Measurements from ENCODE around the gene LMNA. TPM values are rescaled to one million over a fixed set of nuclear protein-coding genes. Genes with fewer than 3 reads are reported as not detected.
A peak's percentile ranks its signal among the peaks of the same experiment; 100 is the strongest.
"Not testable (repeated sequence)": the region's sequence is repeated elsewhere in the genome, so short reads cannot be mapped to it uniquely, and the experiment has no call there.

The LMNA gene
- total RNA-seq, 1 experiment from 2014 or later: 576 TPM

DNA sequence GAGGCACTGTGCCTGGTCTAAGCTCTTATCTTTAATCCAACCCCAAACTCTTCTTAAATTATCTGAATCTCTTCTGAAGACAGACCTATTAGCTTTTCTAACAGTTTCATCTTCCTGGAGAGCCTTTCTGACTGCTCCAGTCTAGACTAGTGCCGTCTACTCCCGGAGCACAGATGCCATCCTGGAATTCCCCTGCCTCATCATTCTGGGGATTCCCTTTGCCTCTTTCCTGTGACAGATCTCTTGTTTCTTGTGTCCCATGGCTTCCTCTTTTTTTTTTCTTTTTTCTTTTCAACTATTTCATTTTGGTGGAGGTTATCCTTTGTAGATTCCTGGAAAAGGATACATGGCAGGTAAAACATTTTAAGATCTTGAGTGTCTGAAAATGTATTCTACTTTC is 50.6 kb downstream of the LMNA start:
- DNase-seq (ENCODE audit: low read depth, low spot score): no peak
- in situ Hi-C loops (cut with HindIII; ENCODE audit: low pct_unique_long_range_greater_than_20kb, low sequenced_read_pairs): no loop called here

DNA sequence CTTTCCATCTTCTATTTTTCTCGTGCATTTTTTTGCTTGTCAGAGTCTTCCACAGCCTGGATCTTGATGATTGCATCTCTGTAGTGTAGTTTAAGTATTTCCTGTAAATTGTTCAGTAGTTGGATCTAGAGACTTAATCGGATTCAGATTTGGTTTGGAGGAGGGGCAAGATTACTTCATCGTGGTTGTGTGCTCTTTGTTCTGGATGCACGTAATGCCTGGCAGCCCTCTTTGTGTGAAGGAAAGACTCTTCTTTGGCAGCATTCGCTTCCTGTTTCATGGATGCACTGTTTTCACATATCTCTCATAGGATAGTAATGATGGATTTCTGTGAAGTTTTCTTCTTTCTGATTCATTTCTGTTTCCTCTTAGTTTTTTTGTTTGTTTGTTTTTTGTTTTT is 53.0 kb downstream of the LMNA start:
- DNase-seq (ENCODE audit: low read depth, low spot score): no peak
- in situ Hi-C loops (cut with HindIII; ENCODE audit: low pct_unique_long_range_greater_than_20kb, low sequenced_read_pairs): no loop called here

DNA sequence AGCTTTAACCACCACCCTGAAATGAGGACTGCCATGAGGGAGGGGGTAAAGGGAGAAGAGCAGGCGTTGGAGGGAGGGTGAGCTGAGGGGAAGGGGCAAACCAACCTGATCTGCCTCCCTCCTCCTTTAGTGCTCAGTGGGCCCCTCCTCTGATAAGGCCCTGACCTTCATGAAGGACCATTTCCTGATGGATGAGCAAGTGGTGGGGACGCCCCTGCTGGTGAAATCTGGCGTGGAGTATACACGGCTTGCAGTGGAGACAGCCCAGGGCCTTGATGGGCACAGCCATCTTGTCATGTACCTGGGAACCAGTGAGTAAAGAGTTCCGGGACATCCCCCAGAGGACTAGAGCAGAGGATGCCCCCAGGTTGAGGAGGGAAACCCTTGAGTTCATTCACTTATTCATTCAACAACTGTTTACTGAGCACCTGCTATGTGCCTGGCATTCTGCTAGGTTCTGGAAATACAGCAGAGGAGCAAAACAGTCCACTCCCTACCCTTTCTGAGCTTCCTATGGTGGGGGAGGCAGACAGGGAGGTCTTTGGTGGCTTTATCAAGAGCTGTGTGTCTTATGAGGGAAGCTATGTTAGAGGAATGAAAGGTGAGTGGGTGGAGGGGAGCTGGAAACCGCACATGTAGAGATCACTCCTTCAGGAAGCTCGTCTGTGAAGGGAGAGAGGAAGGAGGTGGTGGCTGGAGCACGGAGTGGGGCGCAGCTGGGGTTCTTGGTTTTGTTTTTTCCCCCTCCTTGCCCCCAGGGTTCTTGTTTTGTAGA is 58.4 kb downstream of the LMNA start:
- in situ Hi-C loops (cut with HindIII; ENCODE audit: low pct_unique_long_range_greater_than_20kb, low sequenced_read_pairs): no loop called here
- peak; percentile 43 for DNase-seq (ENCODE audit: low read depth, low spot score)

- in situ Hi-C loops (cut with HindIII; ENCODE audit: low pct_unique_long_range_greater_than_20kb, low sequenced_read_pairs): no loop called here
Observed at GRCh38 chr1:156176610-156177210, 62.2 kb downstream of the LMNA start.

DNA sequence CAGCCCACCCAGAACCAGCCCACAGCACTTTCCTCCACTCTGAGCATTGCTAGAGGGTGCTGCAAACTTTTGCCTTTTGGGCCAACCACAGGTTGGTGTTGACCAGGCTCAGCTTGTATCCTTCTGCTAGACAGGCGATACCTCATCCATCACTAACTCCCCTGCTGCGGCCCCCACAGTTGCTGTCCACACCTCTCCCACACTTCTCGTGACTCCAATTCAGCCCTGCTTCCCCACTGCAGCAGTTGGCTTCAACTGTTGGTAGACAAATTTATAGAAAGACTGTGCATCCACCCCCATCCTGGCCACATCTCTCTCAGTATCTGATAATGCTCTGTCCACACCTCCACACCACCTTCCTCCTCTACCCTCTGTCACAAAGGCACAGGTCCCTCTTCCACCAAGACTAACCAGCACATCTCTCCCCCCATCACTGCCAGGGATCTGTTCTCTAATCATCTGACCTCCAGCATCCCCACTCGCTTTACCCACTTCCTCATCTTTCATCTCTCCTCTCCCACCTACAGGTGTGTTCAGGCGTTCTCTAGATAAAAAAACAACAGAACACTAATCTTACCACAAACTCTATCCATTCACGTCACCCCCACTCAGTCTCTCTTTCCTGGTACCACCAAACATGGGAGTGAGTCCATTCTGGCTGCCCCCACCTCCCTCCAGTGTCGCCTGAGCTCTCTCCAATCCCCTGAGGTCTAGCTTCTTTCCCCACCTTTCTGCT is 63.6 kb downstream of the LMNA start:
- no peak for DNase-seq (ENCODE audit: low read depth, low spot score)
- in situ Hi-C loops (cut with HindIII; ENCODE audit: low pct_unique_long_range_greater_than_20kb, low sequenced_read_pairs): no loop called here

More at GRCh38 chr1:156176610-156177210, 62.2 kb downstream of the LMNA start:
- DNase-seq (ENCODE audit: low read depth, low spot score): no peak

- DNase-seq (ENCODE audit: low read depth, low spot score): no peak
- in situ Hi-C loops (cut with HindIII; ENCODE audit: low pct_unique_long_range_greater_than_20kb, low sequenced_read_pairs): no loop called here
Observed at GRCh38 chr1:156180471-156180870, 66.0 kb downstream of the LMNA start.

- peak; percentile 65 for DNase-seq (ENCODE audit: low read depth, low spot score)
Observed at GRCh38 chr1:156181391-156181924, 66.9 kb downstream of the LMNA start.

DNA sequence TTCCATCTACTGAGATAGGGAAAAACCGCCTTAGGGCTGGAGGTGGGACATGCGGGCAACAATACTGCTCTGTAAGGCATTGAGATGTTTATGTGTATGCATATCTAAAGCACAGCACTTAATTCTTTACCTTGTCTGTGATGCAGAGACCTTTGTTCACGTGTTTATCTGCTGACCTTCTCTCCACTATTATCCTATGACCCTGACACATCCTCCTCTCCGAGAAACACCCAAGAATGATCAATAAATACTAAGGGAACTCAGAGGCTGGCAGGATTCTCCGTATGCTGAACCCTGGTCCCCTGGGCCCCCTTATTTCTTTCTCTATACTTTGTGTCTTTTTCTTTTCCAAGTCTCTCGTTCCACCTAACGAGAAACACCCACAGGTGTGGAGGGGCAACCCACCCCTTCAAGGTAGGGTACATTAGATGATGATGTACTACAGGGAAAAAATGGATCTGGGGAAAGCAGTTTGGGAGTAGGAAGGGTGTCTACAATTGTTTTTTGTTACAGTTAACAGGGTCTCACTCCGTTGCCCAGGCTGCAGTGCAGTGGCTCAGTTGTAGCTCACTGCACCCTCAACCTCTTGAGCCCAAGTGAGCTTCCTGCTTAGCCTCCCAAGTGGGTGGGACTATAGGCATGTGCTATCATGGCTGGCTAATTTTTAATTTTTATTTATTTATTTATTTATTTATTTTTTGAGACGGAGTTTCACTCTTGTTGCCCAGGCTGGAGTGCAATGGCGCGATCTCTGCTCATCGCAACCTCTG is 67.7 kb downstream of the LMNA start:
- in situ Hi-C loops (cut with HindIII; ENCODE audit: low pct_unique_long_range_greater_than_20kb, low sequenced_read_pairs): not testable (repeated sequence)
- DNase-seq (ENCODE audit: low read depth, low spot score): peak; percentile 68

More at GRCh38 chr1:156181391-156181924, 66.9 kb downstream of the LMNA start:
- in situ Hi-C loops (cut with HindIII; ENCODE audit: low pct_unique_long_range_greater_than_20kb, low sequenced_read_pairs): not testable (repeated sequence)

DNA sequence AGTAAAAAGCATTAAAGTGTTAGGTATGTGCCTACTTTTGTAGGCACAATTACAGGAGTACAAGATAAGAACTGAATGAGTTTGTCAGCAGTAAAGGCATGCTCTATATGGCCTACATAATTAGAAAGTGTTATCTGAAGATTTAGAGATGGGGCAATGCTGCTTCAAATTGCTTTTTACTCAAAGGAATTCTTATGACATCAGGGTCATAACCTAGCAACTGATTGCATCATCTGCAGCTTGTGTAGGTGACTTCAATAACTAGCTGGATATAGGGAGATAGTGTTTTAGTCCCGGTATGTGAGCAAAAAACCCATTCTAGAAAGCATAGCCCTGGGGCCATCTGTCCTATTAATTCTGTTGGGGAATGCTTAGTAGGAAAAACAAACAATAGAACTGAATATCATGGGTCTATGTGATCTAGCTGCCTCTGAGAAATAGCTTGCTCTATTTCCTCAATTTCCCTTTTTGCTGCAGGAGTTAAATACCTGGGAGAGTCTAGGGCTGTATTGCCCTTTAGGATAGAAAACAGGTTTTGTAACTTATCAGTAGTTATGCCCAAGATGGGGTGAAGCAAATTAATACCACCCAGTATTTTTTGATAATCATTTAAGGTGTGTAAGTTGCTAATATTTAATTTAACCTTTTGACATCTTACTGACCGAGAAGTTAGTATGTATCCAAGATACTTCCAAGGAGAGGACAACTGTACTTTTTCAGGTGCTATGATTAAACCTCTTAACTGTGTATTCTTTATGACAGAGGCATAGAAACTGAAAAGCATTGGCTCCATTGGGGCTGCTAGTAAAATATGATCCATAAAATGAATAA is 72.1 kb downstream of the LMNA start:
- in situ Hi-C loops (cut with HindIII; ENCODE audit: low pct_unique_long_range_greater_than_20kb, low sequenced_read_pairs); DNase-seq (ENCODE audit: low read depth, low spot score): not testable (repeated sequence)

Other genes starting within 250 kb of the LMNA start
- 18.2 and 21.6 TPM in 2 replicates for gene RIT1, start 203.4 kb upstream of the LMNA start, total RNA-seq (2014; rRNA removed; shearing (Covaris generic))
- 28.1 and 32.1 TPM in 2 replicates for gene KHDC4, start 180.3 kb upstream of the LMNA start, total RNA-seq (2014; rRNA removed; shearing (Covaris generic))
- not detected in 2 replicates for gene RXFP4, start 173.1 kb upstream of the LMNA start, total RNA-seq (2014; rRNA removed; shearing (Covaris generic))
- gene ARHGEF2, start 136.2 kb upstream of the LMNA start, total RNA-seq (2014; rRNA removed; shearing (Covaris generic)): 96.1 and 101 TPM in 2 replicates
- 350 and 401 TPM in 2 replicates for gene SSR2, start 93.8 kb upstream of the LMNA start, total RNA-seq (2014; rRNA removed; shearing (Covaris generic))
- gene UBQLN4, start 60.9 kb upstream of the LMNA start, total RNA-seq (2014; rRNA removed; shearing (Covaris generic)): 22.7 and 23.3 TPM in 2 replicates
- 56.1 and 61.7 TPM in 2 replicates for gene LAMTOR2, start 59.9 kb upstream of the LMNA start, total RNA-seq (2014; rRNA removed; shearing (Covaris generic))
- gene RAB25, start 53.6 kb upstream of the LMNA start, total RNA-seq (2014; rRNA removed; shearing (Covaris generic)): not detected in 2 replicates
- 3.0 and 3.4 TPM in 2 replicates for gene MEX3A, start 32.2 kb upstream of the LMNA start, total RNA-seq (2014; rRNA removed; shearing (Covaris generic))
- 0.11 and 1.3 TPM in 2 replicates for gene SEMA4A, start 38.9 kb downstream of the LMNA start, total RNA-seq (2014; rRNA removed; shearing (Covaris generic))
- gene SLC25A44, start 79.4 kb downstream of the LMNA start, total RNA-seq (2014; rRNA removed; shearing (Covaris generic)): 26.0 and 26.6 TPM in 2 replicates
- gene PMF1, start 98.3 kb downstream of the LMNA start, total RNA-seq (2014; rRNA removed; shearing (Covaris generic)): 60.3 and 64.4 TPM in 2 replicates
- gene BGLAP, start 127.5 kb downstream of the LMNA start, total RNA-seq (2014; rRNA removed; shearing (Covaris generic)): 0.48 TPM in 1 of 2 replicates, not detected in the other
- gene PAQR6, start 133.3 kb downstream of the LMNA start, total RNA-seq (2014; rRNA removed; shearing (Covaris generic)): 0.13 and 0.32 TPM in 2 replicates
- gene SMG5, start 168.1 kb downstream of the LMNA start, total RNA-seq (2014; rRNA removed; shearing (Covaris generic)): 77.5 and 80.5 TPM in 2 replicates
- 0.96 and 1.0 TPM in 2 replicates for gene TMEM79, start 169.6 kb downstream of the LMNA start, total RNA-seq (2014; rRNA removed; shearing (Covaris generic))
- gene GLMP, start 181.0 kb downstream of the LMNA start, total RNA-seq (2014; rRNA removed; shearing (Covaris generic)): 408 and 450 TPM in 2 replicates
- 0.27 TPM in 1 of 2 replicates, not detected in the other for gene VHLL, start 184.6 kb downstream of the LMNA start, total RNA-seq (2014; rRNA removed; shearing (Covaris generic))
- gene CCT3, start 223.6 kb downstream of the LMNA start, total RNA-seq (2014; rRNA removed; shearing (Covaris generic)): 507 and 520 TPM in 2 replicates
- gene TSACC, start 223.8 kb downstream of the LMNA start, total RNA-seq (2014; rRNA removed; shearing (Covaris generic)): 1.3 and 3.0 TPM in 2 replicates